T-helper 2 cell (primary cell): ENCODE data around the gene CCL13.
"Not testable (repeated sequence)": the region's sequence is repeated elsewhere in the genome, so short reads cannot be mapped to it uniquely, and the experiment has no call there.

ENCODE experiments used
- DNase-seq, 5 experiments: peaks; one replicate each; pipeline versions ENCODE4 v3.0.0 to v3.0.0-alpha.2; 2012 to 2022
- total RNA-seq, 2 donors: gene quantifications; one replicate each; lab custom pipeline; 2026; lab: John Stamatoyannopoulos, UW

CCL13 gene
- total RNA-seq: 0 reads per million in 2 donors

DNA sequence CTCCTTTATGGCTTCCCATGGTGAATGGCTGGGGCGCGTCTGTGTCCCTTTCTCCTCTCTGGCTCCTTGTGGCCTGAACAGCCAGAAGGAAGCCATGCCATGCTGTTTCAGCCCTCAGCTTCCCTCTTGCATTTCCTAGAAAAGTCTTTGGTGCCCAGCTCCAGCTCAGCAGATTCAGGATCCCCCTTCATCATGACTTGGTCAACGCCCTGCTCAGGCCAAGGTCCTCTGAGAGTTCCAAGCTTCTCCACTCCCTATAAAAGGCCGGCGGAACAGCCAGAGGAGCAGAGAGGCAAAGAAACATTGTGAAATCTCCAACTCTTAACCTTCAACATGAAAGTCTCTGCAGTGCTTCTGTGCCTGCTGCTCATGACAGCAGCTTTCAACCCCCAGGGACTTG lies at the start of gene CCL13:
CCL13 (plus strand) TSS at position 287 of the 400 bp plus-strand sequence; CDS start at position 334, 47 bp downstream.
- DNase-seq: no peak

DNA sequence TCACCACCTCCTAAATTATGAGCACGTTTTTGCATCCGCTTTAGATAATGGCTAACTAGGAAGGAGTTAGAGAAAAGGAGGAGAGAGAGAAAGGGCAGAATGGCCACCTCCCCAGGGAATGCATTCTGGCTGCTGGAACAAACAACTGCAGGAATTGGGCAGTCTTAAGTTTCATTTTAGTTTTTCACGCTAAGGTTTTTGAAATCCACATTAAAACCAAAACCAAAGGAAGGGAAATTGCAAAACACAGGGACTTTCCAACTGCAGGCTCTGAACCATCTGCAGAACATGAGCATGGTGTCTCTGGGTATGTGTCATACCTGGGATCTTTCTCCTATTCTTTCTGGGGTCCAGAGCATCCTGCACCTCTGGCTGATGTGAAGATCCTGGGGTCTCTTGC lies 49.2 kb upstream of the CCL13 start:
- peak in 1 of 5 experiments; percentile 2 for DNase-seq

DNA sequence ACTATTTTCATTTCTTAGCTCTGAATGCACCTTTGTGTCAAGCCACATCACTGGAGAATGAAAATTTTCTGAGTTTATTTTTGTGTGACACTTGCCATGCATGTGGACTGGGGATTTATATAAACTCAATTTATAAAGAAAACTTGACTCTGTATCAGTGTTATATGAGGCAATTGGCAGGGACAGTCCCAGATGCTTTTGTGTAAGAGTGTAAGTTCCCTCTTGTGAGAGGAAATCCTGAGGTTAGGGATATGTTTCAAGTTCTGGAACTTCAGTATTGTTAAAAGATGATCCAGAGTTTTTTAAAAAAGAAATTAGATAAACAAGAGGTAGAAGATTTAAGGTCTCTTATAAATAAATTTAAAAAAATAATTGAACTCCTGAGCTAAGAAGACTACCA lies 47.9 kb upstream of the CCL13 start:
- DNase-seq: no peak

DNA sequence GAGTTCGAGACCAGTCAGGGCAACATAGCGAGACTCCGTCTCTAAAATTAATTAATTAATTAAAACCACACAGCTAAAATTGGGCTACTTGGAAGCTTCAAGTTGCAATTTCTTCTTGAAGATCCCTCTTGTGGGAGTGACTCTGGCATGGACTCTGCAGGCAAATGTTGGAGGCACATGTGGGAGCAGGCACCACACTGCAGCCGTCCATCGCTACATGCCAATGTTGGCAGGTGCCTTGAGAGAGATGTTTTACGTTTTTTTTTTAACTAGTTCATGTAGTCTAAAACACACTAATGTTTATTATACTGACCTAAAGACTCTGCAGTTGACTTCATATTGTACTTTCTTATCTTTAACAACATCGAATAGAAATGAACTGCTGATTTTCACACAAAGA lies 45.0 kb upstream of the CCL13 start:
- no peak for DNase-seq

DNA sequence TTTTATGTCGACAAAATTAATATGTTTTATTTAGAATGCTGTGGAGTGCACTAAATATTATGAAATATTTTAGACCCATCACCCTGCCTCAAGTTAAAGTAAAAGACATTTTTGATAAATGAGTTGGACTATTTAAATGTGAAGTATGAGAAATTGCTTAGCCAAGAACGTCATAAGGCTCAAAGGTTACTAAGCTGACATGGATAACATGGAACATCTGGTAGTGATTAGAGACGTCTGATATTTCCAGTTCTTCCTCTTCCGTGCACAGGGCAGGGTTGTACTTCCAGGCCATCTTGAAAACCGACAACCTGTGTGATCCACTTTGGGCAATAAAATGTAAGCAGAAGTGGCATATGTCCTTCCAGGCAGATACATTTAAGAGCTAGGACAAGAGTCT lies 44.2 kb upstream of the CCL13 start:
- DNase-seq: no peak

DNA sequence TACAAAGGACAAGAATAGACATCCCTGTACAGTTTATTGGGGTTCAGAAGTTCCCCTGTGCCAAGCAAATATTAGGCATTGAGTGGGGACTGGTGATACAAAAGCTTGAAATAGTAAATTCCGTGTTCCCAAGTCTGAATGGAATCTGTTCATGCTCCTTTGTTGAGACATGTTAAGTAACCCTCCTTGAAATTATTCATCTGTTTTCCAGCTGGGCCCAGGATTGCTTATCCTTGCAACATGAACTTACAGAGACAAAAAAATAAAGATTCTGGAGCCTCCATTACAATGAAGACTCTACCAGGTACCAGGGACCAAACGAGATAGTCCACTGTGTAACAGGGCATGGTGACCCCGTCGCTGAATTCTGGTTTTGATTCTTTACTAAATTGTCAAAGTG lies 43.1 kb upstream of the CCL13 start:
- DNase-seq: no peak

DNA sequence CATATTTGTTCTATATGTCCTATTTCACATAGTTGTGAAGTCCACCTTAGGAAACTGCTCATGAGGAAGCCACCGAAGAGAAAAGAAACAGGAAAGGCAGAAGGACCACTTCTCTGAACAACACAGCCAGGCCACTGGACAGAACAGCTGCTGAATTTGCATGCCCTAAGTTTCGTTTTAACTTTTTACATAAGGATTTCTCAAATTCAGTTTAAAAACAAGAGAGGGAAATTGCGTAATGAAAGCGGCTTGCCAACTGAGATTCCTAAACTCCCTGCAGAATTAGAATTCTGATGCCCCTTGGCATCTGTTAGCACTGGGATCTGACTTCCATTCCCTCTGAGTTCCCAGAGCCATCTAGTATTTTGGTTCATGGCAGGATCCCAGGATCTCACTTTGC lies 42.0 kb upstream of the CCL13 start:
- no peak for DNase-seq

DNA sequence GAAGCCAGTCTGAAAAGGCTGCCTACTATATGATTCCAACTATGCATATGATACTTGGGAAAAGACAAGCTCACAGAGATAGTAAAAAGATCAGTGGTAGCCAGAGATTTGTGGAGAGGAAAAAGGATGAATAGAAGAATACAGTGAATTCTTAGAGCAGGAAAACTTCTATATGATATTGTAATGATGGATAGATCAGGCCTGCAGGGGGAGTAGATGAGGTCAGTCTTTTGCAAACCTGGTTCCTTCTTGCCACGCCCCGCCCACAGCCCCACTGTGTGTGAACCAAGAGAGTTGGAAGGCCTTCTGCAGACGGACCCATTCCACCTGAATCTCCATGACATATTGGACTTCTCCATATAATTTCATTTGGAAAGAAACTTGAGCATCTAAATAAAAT lies 37.8 kb upstream of the CCL13 start:
- DNase-seq: peak in 1 of 5 experiments; percentile 25

DNA sequence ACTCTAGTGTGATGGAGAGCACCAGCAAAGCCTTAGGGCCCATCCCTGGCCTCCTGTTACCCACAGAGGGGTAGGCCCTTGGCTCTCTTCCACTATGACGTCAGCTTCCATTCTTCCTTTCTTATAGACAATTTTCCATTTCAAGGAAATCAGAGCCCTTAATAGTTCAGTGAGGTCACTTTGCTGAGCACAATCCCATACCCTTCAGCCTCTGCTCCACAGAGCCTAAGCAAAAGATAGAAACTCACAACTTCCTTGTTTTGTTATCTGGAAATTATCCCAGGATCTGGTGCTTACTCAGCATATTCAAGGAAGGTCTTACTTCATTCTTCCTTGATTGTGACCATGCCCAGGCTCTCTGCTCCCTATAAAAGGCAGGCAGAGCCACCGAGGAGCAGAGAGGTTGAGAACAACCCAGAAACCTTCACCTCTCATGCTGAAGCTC lies 37.2 kb upstream of the CCL13 start, which contains the start of gene CCL8:
CCL8 (plus strand) TSS at position 397 of the 445 bp plus-strand sequence. CDS start 67 bp downstream, outside the sequence.
- no peak for DNase-seq

DNA sequence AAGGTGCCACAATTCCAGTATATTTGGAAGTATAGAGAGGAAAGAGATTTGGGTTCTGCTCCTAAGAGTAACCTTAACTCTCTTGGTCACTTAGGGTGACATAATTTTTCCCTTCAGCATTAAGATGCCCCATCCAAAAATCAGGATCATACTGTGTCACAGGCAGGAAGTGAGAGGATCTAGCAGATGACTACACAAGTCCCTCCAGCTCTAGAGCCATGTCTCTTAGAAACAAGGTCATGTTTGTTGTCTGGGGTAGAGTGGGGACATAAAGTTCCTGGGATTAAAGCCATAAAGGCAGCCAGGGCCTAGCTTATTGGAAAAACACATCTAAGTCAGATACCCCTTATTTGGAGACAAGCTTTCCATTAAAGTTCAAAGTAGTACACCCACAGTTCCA lies 34.3 kb upstream of the CCL13 start:
- DNase-seq: no peak

DNA sequence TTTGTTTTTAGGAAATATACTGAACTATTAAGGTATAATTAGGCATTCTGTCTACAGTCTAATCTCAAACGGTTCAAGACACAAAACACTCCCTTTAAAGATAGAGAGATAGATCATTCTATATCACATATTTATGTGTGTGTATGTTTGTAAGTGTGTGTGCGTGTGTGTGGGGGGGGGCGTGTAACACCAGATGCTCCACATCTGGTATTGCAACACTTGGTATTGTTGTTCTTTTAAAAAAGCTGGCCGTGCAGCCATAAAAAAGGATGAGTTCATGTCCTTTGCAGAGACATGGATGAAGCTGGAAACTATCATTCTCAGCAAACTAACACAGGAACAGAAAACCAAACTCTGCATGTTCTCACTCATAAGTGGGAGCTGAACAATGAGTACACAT lies 28.7 kb upstream of the CCL13 start:
- not testable (repeated sequence) for DNase-seq

DNA sequence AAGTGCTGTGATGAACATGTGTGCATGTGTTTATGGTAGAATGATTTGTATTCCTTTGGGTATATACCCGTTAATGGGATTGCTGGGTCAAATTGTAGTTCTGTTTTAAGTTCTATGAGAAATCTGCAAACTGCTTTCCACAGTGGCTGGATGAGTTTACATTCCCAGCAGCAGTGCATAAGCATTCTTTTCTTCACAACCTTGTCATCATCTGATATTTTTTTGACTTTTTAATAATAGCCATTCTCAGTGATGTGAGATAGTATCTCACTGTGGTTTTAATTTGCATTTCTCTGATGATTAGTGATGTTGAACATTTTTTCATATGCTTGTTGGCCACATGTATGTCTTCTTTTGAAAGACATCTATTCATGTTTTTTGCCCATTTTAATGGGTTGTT lies 18.6 kb upstream of the CCL13 start:
- DNase-seq: no peak

DNA sequence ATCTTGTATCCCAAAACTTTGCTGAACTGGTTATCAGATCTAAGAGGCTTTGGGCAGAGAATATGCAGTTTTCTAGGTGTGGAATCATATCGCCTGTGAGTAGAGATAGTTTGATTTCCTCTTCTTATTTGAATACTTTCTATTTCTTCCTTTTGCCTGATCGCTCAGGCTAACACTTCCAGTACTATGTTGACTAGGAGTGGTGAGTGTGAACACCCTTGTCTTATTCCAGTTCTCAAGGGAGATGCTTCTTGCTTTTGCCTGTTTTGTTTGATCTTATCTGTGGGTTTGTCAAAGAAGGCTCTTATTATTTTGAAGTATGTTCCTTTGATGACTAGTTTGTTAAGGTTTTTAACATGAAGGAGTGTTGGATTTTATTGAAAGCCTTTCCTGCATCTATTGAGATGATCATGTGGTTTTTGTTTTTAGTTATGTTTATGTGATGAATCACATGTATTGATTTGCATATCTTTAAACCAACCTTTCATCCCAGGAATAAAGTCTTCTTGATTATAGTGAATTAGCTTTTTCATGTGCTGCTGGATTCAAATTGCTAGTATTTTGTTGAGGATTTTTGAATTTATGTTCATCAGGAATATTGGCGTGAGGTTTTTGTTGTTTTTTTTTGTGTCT lies 17.0 kb upstream of the CCL13 start:
- DNase-seq: no peak

DNA sequence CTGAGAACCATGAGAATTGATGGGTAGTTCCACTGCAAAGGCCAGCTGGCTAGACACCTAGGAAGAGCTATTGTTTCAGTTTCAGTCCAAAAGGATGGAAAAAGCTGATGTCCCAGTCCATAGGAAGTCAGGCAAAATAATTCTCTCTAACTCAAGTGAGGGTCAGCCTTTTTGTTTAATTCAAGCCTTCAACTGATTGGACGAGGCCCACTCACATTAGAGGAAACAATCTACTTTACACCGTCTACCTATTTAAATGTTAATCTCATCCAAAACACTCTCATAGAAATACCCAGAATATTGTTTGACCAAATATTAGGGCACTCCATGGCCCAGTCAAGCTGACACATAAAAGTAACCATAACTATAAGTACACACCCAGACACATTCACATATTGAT lies 14.4 kb upstream of the CCL13 start:
- no peak for DNase-seq

DNA sequence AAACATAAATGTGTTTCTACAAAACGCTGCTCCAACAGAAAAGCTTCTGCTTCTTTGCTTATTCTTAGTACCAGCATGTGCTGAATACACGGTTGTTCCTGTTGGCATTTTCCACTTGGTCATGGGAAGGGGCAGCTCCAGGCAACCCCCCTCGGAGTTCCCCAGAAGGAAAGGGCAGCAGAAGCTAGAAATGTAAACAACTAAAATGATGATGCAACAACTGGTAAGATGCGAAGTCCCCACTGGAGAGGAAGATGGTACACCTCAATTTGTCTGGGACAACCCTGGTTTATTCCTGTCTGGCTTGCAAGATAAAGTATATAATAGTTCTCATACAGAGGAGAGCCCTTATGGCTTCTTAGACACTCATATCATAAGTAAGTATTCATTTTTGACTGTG lies 9.2 kb upstream of the CCL13 start:
- DNase-seq: no peak

DNA sequence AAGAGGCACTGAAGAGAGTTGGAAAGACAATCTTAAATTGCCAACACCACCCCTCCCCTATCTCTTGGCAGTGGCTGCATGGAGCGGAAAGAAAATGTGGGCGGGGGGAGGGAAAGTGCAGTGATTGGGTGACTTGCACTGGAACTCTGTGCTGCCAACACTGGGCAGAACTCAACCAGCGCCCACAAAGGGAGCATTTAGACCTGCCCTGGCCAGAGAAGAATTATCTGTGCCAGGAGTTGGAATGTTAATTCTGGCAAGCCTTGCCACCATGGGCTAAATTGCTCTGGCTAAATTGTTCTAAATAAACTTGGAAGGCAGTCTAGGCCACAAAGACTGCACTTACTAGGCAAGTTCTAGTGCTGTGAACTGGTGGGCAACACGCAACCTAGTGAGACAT lies 6.5 kb upstream of the CCL13 start:
- no peak for DNase-seq

DNA sequence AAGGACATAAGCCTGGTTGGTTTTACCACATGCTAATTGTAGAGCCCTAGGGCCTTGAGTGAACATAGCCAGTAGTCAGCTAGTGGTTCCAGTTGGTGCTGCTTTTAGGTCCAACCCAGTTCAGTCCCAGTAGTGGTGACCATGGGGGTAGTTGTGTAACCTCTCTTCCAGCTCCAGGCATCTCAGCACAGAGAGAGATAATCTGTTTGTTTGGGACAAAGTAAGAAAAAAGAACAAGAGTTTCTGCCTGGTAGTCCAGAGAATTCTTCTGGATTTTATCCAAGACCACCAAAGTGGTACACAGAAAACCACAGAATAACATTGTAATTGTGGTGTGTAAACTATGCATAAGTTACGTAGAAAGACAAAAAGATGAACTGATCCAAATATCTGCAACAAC lies 5.2 kb upstream of the CCL13 start:
- DNase-seq: no peak

DNA sequence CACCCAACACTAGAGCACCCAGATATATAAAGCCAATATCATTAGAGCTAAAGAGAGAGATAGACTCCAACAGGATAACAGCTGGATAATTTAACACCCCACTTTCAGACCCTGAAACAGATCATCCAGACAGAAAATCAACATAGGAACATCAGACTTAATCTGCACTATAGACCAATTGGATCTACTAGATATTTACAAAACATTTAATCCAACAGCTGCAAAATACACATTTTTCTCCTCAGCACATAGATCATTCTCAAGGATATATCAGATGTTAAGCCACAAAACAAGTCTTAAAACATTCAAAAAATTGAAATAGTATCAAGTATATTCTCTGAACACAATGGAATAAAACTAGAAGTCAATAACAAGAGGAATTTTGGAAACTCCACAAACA lies 4.1 kb upstream of the CCL13 start:
- no peak for DNase-seq

DNA sequence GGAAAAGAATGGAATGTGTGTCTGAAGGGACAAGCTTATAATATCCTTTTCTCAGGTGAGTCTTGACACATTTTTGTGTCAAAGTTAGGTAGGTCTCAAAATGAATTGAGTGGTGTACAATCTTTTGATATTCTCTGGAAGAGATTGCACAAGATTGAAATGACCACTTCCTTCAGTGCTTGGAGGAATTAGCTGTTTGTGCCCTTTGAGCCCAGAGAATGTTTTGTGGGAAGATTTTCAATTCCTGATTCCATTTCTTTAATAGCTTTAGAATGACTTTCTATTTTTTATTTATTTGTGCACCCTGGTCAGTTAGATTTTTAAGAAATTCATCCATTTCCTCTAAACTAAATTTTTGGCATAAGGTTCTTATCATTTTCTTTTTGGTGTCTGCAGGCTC lies 1.6 kb upstream of the CCL13 start:
- no peak for DNase-seq

DNA sequence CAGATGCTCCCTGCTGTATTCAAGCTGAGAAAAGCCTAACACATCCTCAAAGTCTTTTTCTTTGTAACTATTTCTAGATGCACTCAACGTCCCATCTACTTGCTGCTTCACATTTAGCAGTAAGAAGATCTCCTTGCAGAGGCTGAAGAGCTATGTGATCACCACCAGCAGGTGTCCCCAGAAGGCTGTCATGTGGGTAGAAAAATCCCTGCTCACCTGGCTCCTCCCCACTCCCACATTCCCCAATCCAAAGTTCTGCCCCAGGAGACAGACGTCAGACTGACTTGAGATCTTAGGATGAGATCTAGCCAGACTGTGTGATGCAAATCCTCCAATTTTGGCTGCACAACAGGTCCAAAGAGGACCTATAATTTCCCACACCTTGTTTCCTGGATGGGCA lies 1.1 kb downstream of the CCL13 start:
- DNase-seq: no peak

DNA sequence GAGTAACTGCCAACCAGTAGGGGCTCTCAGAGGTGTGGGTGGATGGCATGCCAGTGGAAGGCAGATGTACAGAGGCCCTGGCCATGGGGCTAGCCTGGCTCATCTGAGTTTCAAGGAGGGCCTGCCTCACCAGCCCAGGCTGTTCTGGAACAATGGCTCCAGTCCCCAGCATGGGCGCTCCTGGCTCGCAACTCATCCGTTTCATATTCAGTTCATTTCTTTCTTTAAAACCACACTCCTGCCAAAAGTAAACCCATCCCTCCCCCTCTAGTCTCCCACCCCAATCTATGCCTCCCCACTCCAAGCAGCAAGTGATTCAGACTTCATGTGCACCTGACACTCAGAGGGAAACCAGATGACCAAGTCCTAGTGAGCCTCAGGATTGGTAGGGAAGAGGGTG lies 2.4 kb downstream of the CCL13 start:
- DNase-seq: no peak

DNA sequence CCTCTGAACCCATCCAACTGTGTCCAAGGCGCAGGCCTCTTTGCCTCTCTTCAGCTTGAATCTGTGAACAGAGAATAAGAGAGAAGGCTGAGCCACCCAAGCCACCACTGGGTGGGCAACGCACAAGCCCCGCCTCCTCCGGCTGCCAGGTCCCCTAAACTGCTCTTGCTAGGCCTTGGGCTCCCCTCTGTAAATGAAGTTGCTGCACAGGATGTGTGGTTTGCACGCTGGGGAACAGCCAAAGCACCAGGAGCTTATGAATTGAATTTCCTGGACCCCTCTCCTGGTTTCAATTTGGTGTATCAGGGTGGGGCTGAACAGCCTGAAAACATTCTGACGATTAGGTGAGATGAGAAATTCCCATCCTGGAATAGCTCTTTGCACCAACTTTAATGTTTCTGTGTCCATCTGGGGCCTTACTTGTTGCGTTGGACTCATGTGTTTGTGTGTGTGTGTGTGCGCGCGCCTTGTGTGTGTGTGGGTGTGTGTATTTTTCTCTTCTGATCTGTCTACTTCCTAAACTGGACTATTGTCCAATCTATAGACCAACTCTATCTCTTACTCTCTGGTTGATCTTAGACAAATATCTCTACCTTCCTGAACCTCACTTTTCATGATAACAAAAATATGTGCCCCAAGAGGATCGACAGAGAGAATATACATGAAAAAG lies 4.5 kb downstream of the CCL13 start:
- DNase-seq: no peak

DNA sequence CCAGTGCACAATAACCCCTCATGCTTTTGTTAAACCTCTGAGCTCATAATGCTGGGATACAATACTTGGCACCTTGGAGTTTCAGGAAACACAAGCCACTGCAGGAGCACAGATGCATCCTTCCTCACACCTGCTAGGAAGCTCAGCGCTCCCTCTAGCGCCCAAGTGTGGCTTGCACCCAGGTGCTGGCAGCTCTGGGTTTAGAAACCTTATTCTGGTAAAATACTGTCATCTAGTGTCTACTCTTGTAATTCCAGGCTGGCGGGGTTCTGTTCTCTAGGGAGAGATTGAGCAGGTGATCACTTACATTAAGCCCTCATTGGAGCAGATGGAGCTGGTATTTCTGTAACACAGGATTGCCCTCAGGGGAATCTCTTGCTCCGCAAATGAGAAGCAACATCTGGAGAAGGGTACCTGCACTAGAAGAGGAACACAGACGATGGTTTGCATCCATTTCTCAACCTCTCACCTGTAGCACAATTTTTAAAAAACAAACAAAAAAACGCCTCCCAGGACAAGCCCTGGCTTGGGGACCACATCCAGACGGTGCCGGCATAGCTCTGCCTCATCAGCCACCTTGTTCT lies 5.3 kb downstream of the CCL13 start:
- peak in 4 of 5 experiments; percentile 16 to 85 (median 37) for DNase-seq

DNA sequence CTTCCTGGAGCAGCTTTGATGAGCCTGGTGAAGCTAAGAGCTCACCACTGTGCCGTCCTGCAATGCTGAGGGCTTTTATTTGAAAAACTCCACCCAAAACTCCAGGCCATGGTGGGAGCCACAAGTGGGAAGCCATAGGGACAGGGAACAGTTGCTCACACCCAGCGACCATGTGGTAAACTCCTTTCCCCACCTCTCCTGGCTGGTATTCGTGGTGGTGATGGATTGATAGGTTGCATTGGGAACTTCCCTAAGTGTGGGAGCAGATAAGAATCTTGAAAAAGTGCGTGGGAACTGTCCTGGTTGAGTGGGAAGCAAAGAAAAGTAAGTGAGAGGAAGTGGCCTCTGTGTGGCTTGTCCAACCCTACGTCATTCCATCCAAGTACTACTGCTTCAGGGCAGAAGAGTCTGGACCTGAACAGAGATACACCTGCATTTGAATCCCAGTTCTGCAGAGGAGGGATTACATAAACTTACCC lies 6.9 kb downstream of the CCL13 start, which contains the start of gene CCL1:
CCL1 (minus strand) TSS at position 51 of the 479 bp plus-strand sequence. CDS start 72 bp downstream, outside the sequence.
- DNase-seq: no peak
